ENCODE measurements around the gene SPIN1. TPM values are rescaled to one million over a fixed set of nuclear protein-coding genes. Genes with fewer than 3 reads are reported as not detected.
A peak's percentile ranks its signal among the peaks of the same experiment; 100 is the strongest.
"Not testable (repeated sequence)": the region's sequence is repeated elsewhere in the genome, so short reads cannot be mapped to it uniquely, and the experiment has no call there.

SPIN1 gene
- 64.2 TPM for total RNA-seq
- long read RNA-seq, full-length matches to known transcripts, result 11 of 20 reads
- long read RNA-seq, partial matches to known transcripts, result 0 of 20 reads
- long read RNA-seq, other reads (novel, unspliced or antisense), result 9 of 20 reads

DNA sequence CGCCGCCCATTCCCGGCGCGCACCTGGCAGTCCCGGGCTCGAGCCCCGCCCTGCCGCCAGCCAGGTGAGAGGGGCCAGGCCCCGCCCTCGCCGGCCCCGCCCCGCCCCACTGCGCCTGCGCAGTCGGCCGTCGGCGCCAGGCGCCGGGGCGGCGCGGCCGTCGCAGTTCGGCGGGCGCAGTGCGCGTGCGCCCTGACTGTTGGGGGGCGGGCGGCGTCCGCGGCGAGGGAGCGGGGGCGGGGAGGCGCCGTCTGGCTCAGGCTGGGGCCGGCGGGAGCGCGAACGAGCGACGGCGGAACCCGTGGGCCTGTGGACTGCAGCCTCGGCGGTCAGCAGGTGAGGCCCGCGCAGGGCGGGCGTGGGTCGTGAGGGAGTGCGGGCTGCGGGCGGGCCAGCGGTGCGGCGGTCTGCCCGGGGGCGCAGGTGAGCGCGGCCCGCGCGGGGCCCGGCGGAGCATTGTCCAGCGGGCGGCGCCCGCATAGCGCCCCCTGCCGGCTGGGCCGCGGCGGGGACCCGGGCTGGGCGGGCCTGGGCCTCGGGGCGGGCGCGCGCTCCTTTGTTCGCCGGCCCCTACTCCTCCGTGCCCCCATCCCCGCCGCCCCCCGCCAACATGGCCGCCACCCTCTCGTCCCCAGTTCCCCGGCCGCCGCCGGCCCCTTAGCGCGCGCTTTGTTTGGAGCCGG is at the start of gene SPIN1:
Gene SPIN1 (plus strand): TSS at position 242 of the 683 bp plus-strand sequence. CDS start 38,096 bp downstream, outside the sequence.
- peak; percentile 96 for DNase-seq (ENCODE audit: low spot score)

GRCh38 chr9:88339317-88339716 is 48.9 kb upstream of the SPIN1 start:
- DNase-seq (ENCODE audit: low spot score), result no peak

DNA sequence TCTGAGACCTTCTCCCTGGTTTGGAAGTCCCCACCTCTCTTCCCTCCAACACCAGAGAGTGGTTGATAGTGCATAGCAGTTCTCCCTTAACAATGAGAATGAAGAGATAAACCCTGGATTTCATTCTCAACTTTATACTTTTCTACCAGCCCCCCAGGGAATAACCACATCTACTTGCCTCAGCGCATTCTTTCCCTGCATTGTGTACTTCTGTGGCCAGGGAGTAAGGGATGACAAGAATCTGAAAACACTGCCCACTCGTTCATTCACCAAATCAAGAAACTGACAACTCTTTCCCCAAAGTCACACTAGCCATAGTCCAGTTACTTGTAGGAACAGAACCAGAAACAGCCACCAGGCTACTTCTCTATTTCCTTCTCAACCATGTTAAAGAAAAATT is 46.0 kb upstream of the SPIN1 start:
- DNase-seq (ENCODE audit: low spot score), result no peak

GRCh38 chr9:88344013-88344412 is 44.2 kb upstream of the SPIN1 start:
- DNase-seq (ENCODE audit: low spot score), result no peak

DNA sequence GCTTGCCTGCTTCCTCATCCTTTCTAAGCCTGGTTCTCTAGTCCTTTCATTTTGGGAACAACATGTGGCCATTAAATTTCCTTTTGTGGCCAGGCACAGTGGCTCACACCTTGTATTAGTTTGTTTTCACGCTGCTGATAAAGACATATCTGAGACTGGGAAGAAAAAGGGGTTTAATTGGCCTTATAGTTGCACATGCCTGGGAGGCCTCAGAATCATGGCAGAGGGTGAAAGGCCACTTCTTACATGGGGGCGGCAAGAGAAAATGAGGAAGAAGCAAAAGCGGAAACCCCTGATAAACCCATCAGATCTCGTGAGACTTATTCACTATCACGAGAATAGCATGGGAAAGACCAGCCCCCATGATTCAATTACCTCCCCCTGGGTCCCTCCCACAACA is 37.9 kb upstream of the SPIN1 start:
- not testable (repeated sequence) for DNase-seq (ENCODE audit: low spot score)

DNA sequence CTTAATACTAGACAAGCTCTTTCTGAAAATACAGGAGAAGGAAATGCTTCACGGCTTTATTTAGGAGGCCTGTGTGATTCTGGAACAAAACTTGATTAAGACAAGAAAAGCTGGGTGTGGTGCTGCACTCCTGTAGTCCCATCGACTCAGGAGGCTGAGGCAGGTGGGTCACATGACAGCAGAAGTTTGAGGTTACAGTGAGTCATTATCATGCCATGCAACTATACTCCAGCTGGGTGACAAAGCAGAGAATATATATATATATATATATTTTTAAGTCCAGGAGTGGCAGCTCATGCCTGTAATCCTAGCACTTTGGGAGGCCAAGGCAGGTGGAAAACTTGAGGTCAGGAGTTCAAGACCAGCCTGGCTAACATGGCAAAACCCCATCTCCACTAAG is 33.1 kb upstream of the SPIN1 start:
- peak; percentile 57 for DNase-seq (ENCODE audit: low spot score)

DNA sequence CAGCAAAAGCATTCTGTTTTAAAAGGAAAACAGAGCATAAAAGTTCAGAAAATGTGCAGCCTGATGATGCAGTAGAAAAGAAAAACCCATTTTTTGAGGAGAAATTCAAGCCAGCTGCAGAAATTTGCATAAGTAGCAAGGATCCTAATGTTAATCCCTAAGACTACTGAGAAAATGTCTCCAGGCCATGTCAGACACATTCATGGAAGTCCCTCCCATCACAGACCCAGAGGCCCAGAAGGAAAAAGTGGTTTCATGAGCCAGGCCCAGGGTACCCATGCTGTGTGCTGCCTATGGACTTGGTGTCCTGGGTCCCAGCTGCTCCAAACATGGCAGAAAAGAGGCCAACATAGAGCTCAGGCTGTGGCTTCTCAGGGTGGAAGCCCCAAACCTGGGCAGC is 31.0 kb upstream of the SPIN1 start:
- not testable (repeated sequence) for DNase-seq (ENCODE audit: low spot score)

DNA sequence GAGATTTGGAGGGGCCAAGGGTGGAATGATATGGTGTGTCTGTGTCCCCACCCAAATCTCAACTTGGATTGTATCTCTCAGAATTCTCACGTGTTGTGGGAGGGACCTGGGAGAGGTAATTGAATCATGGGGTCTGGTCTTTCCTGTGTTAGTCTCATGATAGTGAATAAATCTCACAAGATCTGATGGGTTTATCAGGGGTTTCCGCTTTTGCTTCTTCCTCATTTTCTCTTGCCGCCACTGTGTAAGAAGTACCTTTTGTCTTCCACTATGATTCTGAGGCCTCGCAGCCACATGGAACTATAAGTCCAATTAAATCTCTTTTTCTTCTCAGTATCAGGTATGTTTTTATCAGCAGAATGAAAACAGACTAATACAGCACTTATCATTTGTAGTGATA is 29.5 kb upstream of the SPIN1 start:
- no peak for DNase-seq (ENCODE audit: low spot score)

DNA sequence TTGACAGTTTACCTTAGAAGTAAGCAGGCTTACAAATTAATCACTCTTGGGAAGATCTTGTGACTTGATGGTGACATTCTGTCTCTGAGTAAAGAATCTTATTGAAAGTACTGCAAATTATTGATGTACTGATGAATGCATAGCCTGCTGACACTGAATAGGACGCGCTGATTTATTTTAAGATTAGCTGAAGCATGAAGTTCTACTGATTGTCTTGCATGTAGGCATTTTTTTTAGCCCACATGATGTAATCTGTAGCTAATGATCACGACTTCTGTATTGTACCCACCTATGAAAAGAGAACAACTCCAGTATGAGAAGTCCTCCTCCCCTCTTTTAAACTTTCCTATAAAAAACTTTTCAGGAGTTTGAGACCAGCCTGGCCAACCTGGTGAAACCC is 28.3 kb upstream of the SPIN1 start:
- no peak for DNase-seq (ENCODE audit: low spot score)

DNA sequence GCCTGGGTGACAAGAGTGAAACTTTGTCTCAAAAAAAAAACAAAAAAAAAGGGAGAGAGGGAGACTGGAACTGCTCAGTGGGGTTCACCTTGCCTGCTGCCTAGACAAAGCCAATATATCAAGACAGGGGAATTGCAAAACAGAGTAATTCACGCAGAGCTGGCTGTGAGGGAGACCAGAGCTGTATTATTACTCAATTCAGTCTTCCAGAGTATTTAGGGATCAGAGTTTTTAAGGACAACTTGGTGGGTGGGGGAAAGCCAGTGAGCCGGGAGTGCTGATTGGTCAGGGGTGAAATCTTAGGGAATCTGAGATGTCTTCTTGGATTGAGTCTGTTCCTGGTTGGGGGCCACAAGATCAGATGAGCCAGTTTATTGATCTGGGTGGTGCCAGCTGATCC is 25.6 kb upstream of the SPIN1 start:
- DNase-seq (ENCODE audit: low spot score), result peak; percentile 55

DNA sequence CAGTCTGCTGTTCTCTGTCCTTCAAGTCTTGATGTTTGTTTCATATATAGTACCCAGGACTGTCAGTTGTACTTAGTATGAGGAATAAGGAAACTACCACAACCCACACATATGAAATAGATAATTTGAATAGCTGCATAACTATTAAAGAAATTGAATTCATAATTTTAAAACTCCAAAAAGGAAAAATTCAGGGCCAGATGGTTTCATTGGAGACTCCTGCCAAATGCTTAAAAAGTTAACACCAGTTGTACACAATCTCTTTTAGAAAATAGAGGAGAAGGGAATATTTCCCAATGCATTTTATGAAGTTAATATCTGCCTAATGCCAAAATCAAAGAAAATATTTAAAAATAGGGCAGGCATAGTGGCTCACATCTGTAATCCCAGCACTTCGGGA is 24.6 kb upstream of the SPIN1 start:
- no peak for DNase-seq (ENCODE audit: low spot score)

- peak; percentile 51 for DNase-seq (ENCODE audit: low spot score)
Measured at GRCh38 chr9:88364706-88365105, 23.5 kb upstream of the SPIN1 start.

DNA sequence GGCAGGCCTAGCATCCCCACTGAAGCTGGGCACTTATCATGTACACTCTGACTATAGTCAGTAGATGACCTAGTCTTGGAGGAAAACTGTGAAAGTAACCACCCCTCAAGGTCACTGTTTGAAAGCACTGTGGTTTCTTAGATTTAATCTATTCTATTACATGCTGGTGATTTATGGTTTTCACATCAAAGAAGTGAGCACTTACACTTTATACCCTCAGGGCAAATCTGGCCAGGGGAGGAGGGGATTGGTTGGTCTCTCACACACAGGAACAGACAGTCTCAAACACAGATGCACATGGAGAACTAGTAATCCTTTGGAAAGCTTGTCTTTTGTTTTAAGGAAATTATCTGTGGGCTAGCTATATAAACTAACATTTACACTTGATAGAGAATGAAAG is 17.9 kb upstream of the SPIN1 start:
- no peak for DNase-seq (ENCODE audit: low spot score)

DNA sequence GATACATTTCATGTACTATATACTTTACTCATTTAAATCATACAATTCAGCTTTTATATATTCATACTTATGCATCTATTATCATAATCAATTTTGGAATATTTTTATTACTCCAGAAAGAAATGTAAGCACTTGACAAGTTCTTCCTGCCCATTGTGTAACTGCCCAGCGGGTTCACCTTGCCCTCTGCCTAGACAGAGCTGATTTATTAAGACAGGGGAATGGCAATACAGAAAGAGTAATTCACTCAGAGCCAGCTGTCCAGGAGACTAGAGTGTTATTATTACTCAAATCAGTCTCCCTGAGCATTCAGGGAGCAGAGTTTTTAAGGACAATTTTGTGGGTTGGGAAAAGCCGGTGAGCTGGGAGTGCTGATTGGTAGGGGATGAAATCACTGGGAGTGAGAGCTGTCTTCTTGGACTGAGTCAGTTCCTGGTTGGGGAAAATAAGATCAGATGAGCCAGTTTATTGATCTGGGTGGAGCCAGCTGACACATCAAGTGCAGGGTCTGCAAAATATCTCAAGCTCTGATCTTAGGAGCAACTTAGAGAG is 16.1 kb upstream of the SPIN1 start:
- DNase-seq (ENCODE audit: low spot score), result no peak

DNA sequence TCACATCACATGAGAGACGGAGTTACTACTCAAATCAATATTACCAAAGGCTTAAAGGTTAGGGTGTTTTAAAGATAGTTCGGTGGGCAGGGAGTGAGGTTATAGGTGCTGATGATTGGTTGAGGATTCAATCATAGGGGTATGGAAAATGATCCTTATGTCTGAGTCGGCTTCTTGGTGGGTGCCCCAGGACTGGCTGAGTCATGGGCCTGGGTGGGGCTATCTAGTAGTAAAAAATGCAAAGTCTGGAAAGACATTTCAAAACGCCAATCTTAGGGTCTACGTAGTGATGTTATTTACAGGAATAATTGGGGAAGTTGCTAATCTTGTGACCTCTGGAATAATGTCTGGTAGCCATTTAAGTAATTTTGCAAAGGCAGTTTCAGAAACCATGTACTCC is 15.2 kb upstream of the SPIN1 start:
- DNase-seq (ENCODE audit: low spot score), result no peak

DNA sequence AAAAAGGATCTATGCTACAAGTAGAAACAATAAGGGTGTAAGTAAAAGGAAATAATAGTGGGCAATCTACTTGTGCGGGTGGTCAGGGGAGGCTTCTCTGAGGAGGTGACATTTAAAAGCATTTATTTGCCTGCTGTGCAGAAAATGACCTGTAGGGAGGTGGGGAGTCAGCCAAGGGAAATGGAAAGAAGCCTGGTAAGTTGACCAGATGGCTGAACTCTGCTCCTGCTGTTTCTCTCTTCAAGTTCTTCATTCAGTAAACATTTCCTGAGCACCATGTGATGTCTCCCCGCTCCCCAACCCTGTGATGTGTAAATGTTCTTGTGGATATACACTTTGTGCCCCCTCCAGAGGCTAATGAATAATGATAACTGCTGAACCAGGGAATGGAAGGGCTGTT is 9.9 kb upstream of the SPIN1 start:
- no peak for DNase-seq (ENCODE audit: low spot score)

DNA sequence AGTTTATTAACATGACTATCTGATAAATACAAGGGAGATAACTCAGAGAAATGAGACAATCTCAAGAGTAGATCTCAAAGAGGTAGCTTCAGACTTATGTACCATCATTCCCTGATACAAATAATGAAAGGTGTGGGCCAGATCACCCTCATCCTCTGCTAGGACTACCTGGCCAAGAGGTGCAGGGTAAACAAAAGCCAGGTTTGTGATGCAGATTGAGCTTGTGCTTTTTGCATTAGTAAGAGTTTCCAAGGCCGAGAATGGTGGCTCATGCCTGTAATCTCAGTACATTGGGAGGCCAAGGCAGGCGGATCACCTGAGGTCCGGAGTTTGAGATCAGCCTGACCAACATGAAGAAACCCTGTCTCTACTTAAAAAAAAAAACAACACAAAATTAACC is 8.9 kb upstream of the SPIN1 start:
- DNase-seq (ENCODE audit: low spot score), result no peak

DNA sequence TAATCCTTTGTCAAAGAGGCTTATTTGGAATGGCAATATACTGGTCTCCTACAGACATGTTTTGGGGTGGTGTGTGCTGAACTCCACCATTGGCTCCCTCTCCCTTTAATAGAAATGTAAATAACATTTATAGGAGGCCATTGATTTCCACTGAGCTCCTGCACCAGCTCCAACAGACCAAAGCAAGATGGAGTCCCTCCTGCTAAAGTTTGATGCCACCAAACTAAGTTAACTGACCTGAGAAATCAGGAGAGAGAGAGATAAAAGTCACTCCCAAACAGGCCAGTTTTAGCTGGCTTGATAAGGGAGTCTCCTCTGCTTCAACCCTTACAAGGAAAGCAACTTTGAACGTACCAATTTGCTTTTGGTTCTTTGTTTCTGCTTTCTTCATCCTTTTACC is 8.1 kb upstream of the SPIN1 start:
- DNase-seq (ENCODE audit: low spot score), result no peak

DNA sequence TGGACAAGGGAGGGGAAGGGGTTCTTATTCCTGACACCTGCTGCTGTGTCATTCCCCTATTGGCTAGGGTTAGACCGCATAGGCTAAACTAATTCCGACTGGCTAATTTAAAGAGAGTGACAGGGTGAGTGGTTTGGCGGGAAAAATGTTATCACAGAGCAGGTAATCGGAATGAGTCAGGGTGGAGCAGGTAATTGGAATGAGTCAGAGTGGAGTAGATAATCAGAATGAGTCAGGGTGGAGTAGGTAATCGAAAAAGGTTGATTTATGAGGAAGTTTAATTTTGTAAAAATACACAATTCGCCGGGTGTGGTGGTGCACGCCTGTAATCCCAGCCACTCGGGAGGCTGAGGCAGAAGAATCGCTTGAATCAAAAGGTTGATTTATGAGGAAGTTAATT is 6.9 kb upstream of the SPIN1 start:
- DNase-seq (ENCODE audit: low spot score), result not testable (repeated sequence)

DNA sequence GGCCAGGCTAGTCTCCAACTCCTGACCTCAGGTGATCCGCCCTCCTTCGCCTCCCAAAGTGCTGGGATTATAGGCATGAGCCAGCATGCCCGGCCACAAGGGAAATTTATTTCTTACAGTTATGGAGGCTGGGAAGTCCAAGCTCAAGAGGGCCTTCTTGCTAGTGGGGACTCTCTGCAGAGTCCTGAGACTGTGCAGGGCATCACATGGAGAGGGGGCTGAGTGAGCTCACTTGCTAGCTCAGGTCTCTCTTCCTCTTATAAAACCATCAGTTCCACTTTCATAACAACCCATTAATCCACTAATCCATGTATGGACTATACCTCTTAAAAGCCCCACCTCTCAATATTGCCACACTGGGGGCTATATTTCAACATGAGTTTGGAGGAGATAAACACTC is 5.1 kb upstream of the SPIN1 start:
- DNase-seq (ENCODE audit: low spot score), result no peak

DNA sequence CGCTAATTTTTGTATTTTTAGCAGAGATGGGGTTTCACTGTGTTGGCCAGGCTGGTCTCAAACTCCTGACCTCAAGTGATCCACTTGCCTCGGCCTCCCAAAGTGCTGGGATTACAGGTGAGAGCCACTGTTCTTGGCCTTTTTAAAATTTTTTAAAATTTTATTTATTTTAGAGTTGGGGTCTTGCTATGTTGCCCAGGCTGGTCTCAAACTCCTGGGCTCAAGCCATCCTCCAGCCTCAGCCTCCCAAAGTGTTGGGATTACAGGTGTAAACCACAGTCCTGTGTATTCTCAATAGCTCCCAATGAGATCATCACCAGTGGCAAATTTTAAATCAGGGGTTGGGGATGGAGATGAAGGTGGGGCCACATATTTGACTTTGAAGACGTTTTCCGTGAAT is 2.1 kb upstream of the SPIN1 start:
- not testable (repeated sequence) for DNase-seq (ENCODE audit: low spot score)

GRCh38 chr9:88387036-88387551 is 1.1 kb upstream of the SPIN1 start:
- no peak for DNase-seq (ENCODE audit: low spot score)
